C4-2B (cell line): ENCODE measurements around the gene LCA5L.
"Not testable (repeated sequence)": the region's sequence is repeated elsewhere in the genome, so short reads cannot be mapped to it uniquely, and the experiment has no call there.

Experiments
- H3K27ac ChIP-seq: fragments of 450-650 bp; 2 replicates; pipeline ENCODE4 v1.5.1; 2017
- CTCF ChIP-seq: fragments of 450-650 bp; conservative IDR thresholded peaks from 2 replicates; pipeline ENCODE4 v1.5.1; 2017; ENCODE audit warnings: mild to moderate bottlenecking
- ZFX ChIP-seq: fragments of 450-650 bp; IDR thresholded peaks from 2 replicates; pipeline ENCODE4 v1.6.1; 2017

The LCA5L gene

GRCh38 chr21:39377444-39378050 lies 68.0 kb downstream of the LCA5L start:
- TF ChIP-seq CTCF, result no peak
- no peak for TF ChIP-seq ZFX
- H3K27ac ChIP-seq, result no peak overlapping the region

GRCh38 chr21:39375446-39375845 lies 70.1 kb downstream of the LCA5L start:
- no peak overlapping the region for H3K27ac ChIP-seq
- TF ChIP-seq ZFX (no peak), CTCF (no peak)

- TF ChIP-seq ZFX (no peak), CTCF (no peak)
- no peak overlapping the region for H3K27ac ChIP-seq
Observed at GRCh38 chr21:39374046-39374445, 71.5 kb downstream of the LCA5L start.

- no peak overlapping the region for H3K27ac ChIP-seq
- no peak for TF ChIP-seq ZFX
- TF ChIP-seq CTCF, result no peak; the same call in 1 of the 2 replicates
Observed at GRCh38 chr21:39373634-39374033, 71.9 kb downstream of the LCA5L start.

- H3K27ac ChIP-seq, result not testable (repeated sequence)
Observed at GRCh38 chr21:39369896-39370288, 75.7 kb downstream of the LCA5L start.

GRCh38 chr21:39367783-39368182 lies 77.8 kb downstream of the LCA5L start:
- TF ChIP-seq CTCF (no peak), ZFX (no peak)
- H3K27ac ChIP-seq, result no peak overlapping the region

- H3K27ac ChIP-seq, result no peak overlapping the region
- TF ChIP-seq CTCF, result no peak
- TF ChIP-seq ZFX, result no peak
Observed at GRCh38 chr21:39366563-39366962, 79.0 kb downstream of the LCA5L start.

GRCh38 chr21:39364949-39365348 lies 80.6 kb downstream of the LCA5L start:
- peak overlapping the region; percentile 56 for H3K27ac ChIP-seq
- TF ChIP-seq ZFX (no peak), CTCF (no peak)
